ENCODE measurements around the gene ATG2B.

DNA sequence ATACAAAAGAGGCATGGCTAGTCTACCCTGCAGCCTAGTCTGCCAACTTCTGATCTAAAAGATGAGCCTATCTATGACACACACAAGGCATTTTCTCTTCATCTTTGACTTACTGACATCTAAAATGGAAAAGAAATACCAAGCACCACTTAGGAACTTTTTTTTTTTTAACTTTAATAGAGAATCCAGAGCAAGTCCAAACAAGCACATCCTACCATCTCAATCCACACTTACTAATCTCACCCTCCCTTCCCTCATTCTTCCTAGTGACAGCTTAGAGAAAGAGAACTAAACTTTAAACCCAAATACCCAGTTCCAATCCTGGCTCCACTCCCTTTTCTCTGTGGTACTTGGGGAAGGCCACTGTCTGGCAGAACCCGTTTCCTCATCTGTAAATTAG, 75.3 kb downstream of the ATG2B start:
- TF ChIP-seq, protein P1, sequence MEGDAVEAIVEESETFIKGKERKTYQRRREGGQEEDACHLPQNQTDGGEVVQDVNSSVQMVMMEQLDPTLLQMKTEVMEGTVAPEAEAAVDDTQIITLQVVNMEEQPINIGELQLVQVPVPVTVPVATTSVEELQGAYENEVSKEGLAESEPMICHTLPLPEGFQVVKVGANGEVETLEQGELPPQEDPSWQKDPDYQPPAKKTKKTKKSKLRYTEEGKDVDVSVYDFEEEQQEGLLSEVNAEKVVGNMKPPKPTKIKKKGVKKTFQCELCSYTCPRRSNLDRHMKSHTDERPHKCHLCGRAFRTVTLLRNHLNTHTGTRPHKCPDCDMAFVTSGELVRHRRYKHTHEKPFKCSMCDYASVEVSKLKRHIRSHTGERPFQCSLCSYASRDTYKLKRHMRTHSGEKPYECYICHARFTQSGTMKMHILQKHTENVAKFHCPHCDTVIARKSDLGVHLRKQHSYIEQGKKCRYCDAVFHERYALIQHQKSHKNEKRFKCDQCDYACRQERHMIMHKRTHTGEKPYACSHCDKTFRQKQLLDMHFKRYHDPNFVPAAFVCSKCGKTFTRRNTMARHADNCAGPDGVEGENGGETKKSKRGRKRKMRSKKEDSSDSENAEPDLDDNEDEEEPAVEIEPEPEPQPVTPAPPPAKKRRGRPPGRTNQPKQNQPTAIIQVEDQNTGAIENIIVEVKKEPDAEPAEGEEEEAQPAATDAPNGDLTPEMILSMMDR (IDR thresholded peaks at IDR 0.05 in 8 of 11, conservative IDR thresholded peaks at IDR 0.05 in 3 of 11) = no peak
- no peak for TF ChIP-seq POLR2A (IDR thresholded peaks at IDR 0.05)

Measured in spleen (tissue), 7 donors.